Stimulated activated CD4-positive, alpha-beta T cell treated with anti-CD3 and anti-CD28 coated beads, Interleukin-4, amount 100 ng/mL, for 24 hours (primary cell): ENCODE data around the gene MOXD1.

ENCODE experiments used
- DNase-seq: peaks from one replicate; pipeline ENCODE4 v3.0.0-alpha.2; 2020

The MOXD1 gene

DNA sequence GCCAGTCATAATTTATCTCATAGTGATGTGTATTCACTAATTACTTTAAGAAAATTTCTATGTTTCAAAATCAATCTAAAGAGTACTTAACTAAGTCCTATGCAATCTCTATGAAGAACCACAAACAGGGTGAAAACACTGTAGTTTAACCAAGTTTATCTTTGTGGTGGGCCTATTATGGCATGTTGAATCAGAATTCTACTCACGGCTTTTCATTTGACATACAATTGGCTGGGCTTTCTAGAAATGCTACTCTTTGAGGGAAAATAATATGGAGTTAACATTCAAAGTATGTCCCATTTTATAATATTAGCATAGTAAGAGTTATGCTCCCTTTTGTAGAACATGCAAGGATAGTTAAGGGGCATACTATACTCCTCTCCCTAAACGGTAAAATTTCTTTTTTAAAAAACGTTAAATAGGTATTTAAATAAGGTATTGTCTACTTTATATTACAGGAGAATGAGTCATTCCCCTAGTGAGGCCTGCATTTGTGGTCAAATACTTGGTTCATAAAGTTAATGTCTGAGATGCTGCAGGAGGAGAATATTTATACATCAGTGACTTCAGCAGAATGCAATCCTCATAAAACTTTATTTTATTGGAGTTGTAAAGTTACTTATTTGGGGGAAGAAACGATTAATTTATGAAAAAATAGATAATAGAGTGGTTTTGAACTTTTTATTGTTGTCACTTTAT, 1.8 kb downstream of the MOXD1 start:
- DNase-seq, result no peak

DNA sequence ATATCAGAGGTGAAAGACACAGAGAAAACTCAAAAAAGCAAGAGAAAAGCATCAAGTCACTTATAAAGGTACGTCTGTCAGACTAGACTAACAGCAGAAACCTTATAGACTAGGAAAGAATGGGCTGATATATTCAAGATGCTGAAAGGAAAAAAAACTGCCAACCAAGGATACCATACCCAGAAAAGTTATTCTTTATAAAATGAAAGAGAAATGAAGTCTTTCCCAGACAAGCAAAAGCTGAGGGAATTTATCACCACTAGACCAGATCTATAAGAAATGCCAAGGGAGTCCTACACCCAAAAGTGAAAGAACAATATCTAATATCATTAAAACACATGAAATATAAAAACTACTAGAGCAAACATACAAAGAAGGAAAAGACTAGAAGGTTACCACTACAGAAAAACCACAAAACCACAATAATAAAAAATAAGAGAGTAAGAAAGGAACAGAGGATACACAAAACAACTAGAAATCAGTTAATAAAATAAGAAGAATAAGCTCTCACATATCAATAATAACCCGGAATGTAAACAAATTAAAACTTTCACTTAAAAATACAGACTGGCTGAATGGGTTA, 6.2 kb downstream of the MOXD1 start:
- no peak for DNase-seq

DNA sequence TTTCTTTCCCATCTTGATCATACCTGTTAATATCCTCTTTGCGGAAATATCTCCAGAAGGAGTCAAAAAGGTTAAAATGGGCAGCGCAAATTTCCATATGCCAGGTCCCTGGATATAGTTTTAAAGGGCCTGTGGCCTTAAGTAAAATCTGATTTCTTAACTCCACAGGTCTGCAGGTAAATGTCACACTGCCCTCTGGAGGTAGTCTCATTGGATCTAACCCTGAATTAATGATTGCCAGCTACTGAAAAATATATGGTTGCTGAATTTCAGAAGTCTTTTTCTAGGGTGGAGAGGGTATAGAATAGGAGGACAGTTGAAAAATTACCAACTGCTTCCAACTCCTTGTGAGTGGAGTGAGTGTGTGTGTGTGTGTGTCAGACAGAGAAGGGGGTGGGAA, 8.5 kb downstream of the MOXD1 start:
- DNase-seq, result no peak

DNA sequence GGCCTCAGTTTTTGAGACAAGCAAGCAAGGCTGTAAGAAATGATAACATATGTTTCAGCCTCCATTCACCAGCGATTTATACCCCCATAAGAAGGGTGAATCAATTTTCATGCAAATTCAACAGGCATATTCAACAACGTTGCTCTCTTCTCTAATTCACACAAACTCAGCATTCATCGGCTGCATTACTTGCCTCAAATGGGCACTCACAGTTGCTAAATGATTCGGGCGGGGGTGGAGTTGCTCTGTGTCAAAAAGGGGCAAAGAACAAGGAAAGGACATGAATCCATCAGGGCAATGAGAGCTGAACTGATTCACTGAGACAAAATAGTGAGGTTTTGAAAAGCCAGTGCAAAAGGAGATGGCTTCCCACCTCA, 9.0 kb downstream of the MOXD1 start:
- DNase-seq, result no peak

DNA sequence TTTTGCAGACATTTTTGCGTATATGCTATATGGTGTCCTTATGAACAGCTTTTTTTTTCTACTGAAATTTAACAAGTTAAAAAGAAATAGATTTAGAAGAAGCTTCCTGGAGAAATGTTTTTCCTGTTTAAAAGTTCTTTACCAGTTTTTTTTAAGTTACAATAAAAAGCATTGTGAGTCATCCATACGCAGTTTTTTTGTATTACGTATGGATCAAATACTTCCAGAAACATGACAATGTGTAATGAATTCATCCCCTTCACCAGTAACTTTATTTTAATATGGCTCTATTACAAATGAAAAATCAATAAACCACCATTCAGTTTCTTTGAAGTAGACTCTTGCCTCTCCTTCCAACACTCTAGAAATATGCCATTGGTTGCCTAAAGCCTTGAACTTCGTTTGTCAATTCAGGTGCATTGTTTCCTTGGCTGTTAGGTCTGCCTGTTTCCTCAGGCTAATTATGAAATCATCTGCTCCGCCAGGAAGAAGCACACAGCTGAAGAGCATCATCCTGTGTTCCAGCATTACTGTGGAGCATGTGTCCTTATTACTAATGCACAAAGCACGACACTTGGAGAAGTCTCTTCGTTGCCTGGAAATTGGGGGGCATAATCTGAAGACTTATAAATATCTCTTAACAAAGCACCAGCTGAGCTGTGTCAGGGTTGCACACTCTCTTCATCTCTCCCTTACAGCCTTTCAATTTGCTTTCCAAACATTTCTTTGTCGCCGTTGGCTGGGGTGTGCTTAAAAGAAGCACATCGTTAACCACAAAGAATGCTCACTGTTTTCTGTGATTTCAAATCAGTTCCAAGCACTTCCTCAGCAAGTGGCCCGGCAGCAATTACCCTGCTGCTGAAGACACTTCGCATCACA, 9.6 kb downstream of the MOXD1 start:
- no peak for DNase-seq

DNA sequence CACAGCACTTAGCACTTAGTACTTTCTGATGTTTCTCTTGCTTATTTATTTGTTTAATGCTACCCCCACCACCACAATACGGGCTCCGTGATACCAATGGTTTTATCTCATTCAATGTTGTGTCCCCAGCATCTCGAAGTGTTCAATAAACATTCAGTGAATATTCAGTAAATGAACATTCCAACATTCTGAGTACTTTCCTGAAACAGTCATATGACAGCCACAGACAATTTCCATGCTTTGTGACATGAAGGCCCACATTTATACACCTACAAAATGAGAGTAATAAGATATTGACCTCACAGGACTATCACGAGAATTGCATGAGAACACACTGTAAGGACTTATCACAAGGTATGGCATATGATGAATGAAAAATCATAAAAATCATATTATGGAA, 10.8 kb downstream of the MOXD1 start:
- no peak for DNase-seq

DNA sequence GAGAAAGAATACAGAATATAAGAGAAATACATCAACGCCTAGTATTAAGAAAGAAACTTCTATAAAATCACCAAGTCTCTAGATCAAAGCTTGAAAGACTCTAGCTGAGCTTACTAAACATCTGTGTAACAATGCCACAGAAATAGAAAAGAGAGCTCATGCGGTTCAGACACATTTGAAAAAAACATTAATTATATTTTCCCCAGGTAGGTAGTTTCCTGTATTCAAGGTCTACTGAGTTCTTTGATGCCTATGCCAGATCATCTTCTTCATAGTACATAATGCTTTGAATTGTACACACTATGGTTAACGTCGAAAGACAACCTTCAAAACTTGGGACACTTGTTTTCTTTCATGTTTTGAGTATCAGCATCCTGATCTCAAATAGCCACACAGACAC, 11.3 kb downstream of the MOXD1 start:
- no peak for DNase-seq

DNA sequence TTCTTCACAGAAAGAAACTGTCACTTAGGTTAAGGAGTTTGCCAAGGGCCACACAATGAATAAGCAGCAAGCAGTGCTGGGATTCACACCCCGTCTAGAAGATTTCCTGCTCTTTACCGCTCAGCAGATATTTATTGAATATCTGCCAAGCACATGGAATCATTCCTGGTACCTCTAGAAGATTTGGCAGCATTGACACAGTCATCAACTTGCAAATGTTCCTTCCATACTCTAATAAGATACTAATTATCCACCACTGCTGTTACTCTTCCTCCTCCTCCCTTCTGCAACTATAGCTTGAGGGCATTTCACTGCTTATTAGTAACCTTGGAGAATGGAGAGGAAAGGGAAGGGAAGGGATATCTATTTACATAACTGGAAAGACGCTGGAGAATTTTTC, 13.0 kb downstream of the MOXD1 start:
- no peak for DNase-seq

DNA sequence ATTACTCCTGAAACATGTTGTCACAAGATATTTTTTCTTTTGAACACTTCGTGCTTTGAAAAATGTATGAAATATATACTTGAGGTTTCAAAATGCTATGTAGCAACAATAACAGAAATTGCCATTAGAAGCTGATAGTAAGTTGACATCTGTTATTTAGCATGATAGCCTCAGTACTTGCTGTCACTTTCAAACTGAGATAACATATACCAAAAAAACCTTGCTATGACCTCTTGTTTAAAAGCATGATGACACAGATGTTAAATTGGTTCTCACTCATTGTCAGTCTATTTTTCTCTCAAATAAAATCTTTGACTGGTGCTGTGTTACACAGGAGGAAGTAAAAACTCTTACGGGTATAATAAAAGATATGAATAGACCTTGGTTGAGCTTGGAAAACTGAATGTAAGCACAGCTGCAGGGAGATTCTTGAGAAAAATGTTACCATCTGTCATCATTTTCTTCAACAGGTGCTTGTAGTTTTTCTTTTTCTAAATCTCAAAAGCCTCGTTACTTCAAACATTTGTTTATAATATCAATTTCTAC, 18.6 kb downstream of the MOXD1 start:
- DNase-seq, result no peak

DNA sequence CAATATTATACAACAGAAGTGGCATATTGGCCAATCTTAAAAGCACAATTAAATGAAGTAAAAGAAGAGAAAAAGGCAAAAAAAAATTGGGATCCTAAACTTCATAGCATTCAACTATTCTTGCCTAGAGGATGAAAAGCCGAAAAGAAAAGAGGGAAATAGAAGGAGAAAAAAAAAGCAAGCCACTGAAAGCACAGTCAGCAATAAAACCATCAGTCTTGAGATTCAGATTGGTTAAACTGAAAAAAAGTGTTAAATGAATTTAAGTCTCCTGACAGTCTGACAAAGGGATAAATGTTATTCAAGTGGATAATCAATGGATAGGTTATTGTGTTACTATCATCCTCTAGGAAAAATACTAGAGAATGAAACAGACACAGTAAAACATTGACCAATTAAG, 19.9 kb downstream of the MOXD1 start:
- DNase-seq, result no peak

DNA sequence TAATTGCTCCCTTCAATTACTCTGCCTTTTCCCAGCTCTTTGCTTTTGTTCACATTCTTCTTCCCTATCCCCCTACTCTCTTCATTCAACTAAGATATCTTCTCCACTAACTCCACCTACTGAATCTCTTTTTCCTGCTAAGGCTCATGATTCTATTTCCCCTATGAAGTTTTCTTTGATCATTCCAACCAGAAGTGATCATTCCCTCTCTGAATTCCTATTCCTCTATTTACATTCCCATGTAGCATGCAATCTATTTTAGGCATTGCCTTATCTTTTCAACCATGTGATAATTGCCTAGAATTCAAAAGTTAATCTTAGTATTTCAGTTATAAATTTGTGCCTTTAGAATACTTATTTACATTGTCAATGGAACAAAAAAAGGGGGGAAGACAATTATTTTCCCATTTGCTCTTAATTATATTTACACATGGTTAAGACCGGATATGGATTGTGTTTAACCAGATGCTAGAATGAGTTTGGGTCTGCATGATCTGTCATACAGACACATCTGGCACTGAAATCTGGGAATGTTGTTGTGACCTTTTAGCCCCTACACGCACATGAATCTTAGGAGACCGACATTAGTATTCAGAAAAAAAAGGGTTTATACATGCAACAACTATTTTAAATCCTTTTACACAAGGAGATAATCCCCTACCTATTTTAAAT, 20.8 kb downstream of the MOXD1 start:
- no peak for DNase-seq

DNA sequence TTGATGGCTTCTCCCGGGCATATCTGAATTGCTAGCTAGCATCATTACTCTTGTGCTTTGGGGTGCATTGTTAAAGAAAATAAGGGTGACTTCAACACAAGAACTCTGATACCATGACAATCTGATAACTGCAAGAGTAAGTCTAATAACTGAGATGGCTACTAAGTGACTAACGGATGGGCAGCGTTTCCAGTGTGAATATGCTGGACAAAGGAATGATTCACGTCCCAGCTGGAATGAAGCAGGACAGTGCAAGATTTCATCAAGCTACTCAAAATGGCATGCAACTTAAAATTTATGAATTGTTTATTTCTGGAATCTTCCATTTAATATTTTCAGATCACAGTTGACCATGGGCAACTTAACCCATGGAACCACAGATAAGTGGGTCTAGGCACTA, 31.7 kb downstream of the MOXD1 start:
- no peak for DNase-seq

DNA sequence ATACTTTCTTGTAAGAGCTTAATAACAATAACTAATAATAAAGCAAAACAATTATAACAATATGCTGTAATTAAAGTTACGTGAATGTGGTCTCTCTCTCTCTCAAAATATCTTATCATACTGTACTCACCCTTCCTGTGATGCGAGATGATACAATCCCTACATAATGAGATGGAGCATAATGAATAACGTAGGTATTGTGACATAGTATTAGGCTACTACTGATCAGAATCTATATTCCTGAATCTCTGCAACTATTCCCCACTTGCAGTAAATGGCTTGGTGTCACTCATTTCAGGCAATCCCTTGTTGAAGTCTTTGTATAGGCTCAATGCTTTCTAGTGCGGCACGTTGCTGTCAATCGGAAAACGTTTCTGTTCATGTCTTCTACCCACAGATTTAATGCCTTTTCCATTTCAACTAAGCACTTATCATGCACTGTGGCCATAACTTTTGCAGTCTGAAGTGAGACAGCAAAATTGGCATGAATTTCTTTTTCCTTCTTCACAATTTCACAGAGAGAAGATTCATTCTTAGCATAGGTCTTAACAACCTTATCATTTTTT, 32.3 kb downstream of the MOXD1 start:
- DNase-seq, result no peak

DNA sequence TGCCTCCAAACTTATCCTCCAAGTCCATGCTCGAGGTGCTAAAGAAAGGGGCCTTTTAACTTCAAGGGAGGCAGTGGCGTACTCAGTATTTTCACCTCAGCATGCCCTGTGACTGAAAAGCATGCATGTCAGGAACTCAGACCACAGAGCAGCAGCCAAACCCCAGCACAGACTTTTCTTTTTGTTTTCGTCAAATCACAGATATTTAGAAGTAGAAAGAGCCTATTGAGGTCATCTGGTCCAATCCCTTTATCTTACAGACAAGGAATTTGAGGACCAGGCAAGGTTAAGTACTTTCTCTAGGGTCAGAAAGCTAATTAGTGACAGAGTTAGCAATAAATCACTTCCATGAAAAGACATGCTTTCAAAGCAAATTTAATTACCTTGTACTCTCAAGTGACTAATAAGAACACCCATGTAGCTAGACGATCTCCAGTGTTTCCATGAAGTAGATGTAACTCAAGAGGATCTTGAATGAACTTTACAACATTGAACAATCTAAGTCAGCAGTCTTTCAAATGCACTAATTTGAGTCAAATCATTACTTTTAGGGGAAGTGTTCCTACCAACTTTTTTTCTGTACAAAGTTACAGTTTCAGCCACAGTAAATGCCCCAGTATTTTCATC, 35.9 kb downstream of the MOXD1 start:
- DNase-seq, result no peak

DNA sequence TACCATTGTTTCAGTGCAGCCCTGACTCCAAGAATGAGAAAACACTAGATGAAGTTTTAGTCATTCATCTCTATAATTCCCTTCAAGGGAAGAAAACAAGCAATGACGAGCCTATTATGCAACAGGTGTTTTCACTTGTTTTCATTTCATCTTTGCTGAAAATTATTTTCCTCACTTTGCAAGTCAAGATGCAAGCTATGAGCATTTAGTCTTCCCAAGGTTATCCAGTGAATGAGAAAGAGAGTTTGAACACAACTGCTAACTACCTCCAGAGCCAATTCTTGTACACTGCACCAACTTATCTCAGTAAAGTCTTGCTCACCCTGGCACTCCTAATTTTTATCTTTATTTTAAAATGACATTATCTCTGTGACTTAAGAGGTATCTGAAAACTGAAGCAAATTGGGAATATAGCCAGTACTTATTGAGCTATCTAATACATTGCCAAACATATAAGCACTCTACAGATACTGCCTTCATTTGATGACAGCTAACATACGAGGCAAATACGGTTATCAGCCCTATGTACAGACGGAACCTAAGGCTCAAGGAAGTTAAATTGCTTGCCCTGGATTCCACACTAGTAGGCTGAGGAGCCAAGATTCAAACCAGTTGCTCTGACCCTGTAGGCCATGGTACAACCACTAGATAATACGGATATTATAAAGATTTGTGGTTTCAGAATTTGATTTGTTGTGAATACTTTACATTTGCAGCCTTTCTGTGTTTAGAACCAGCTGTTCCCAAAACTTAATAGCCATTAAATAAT, 36.8 kb downstream of the MOXD1 start:
- DNase-seq, result no peak

DNA sequence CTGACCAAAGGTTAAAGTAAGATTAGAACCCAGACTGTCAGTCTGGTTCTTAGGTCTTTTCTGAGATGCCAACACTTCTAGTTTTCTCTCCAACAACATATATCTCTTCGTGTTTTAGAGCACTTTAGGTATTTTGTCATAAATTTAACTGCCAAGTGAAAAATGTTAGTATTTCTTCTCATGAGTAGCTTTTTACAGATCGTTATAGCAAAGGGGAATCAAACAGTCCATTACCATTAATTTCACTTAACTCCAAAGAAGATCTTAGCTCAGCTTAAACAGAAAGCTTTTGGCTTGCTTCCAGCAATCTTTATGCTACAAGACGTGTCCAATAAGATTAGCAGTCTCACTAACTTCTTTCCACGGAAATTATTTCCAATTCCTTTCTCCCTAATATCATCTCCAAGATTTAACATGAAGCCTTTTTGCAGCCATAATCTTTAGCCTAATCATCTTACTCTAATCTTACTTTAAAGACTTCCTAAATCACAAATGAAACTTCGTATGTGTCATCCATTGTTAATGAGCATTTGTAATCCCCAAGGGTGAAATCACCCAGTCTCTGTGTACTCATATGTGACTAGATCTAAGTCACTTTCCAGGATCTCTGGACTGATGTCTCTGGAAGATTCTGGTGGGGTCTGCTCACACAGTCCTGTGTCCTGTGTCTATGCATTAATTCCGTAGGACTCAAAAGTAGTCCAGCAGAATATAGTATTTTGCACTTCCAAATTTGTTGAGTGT, 38.7 kb downstream of the MOXD1 start:
- no peak for DNase-seq

DNA sequence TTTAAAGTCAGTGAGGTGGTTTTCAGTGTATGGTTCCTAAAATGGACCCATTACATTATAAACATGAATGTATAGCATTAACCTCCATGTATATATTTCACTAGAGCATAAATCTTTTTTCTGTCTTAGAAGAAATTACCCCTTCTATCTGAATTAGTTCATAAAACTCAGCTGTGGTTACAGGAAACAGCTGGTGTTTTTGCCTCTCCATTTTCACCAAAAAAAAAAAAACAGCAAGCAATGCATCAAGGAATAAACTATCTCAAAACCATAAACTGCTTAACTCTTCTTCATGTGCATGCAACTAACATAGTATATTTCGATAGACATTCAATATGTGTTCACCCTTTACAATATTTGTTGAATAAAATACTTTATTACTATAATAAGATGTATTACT, 40.2 kb downstream of the MOXD1 start:
- DNase-seq, result no peak

DNA sequence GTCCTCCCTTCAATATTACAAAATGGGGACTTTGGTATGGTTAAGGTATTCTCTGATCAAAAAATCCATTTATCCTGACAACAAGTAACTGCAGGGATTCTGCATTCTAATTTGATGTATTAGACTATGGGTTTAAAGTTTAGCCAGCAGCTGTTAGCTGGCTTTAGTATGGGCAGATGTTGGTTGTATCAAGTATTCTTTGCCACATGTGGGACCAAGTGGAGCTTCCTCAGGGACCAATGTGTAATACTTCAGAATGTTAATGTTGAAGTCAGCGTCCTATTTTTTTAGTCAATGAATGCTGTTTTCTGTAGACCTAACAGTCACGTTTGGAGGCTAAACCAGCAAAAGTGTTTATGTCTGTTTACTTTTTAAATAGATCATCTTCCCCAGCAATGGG, 41.4 kb downstream of the MOXD1 start:
- no peak for DNase-seq

DNA sequence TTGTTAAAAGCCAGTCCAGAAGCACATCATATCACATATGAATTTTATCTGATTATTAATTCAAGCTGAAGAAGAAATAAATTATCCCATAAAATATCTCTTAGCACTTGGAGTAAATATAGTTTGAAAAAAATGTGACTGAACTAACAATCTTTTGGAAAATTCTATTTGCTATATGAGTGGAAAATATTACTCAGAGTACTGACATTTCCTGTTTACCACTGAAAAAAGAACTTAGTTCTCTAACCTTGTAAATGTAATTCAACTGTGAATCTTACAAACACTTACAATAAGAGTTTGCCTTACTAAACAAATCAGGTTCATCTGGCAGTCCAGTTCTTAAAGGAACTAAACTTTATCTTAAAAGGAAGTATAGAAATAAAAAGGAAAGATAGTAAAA, 44.2 kb downstream of the MOXD1 start:
- DNase-seq, result no peak

DNA sequence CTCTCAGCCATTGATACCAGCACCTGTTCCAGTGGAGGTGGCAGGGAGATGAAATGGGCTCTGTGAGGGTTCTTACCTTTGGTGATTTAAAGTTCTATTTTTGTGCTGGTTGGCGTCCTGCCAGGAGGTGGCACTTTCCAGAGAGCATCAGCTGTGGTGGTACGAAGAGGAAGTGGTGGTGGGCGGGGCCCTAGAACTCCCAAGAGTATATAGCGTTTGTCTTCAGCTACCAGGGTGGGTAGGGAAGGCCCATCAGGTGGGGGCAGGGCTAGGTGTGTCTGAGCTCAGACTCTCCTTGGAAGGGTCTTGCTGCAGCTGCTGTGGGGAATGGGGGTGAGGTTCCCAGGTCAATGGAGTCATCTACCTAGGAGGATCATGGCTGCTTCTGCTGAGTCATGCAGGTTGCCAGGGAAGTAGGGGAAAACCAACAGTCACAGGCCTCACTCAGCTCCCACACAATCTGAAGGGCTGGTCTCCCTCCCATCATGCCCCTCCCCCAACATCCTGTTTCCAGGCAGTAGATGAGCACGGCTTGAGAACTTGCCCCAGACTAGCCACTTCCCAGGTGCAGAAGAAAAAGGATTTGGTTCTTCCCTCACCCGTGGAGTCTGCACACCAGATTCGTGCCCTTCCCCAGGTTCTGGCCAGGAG, 46.6 kb downstream of the MOXD1 start:
- DNase-seq, result peak; percentile 24
